ENCODE measurements around the gene NDUFS7.
A peak's percentile ranks its signal among the peaks of the same experiment; 100 is the strongest.
"Not testable (repeated sequence)": the region's sequence is repeated elsewhere in the genome, so short reads cannot be mapped to it uniquely, and the experiment has no call there.

Gene NDUFS7

GRCh38 chr19:1433119-1434039, 49.7 kb downstream of the NDUFS7 start:
- DNase-seq (no peak), ATAC-seq (no peak)
- H3K4me1 Mint-ChIP-seq, result peaks cover 9% of the 10 kb centered on the region
- H3K4me3 Mint-ChIP-seq, result no peak overlapping the region
- no peaks in the 10 kb centered on the region for H3K9me3 Mint-ChIP-seq
- H3K27ac Mint-ChIP-seq, result no peak overlapping the region
- peaks cover 8% of the 10 kb centered on the region for H3K36me3 Mint-ChIP-seq (ENCODE audit: low read depth)
- no peaks in the 10 kb centered on the region for H3K27me3 Mint-ChIP-seq

GRCh38 chr19:1434040-1434366, 50.3 kb downstream of the NDUFS7 start:
- peaks cover 9% of the 10 kb centered on the region for H3K36me3 Mint-ChIP-seq (ENCODE audit: low read depth)
- no peak overlapping the region for H3K4me3 Mint-ChIP-seq
- H3K4me1 Mint-ChIP-seq, result peaks cover 10% of the 10 kb centered on the region
- no peak overlapping the region for H3K27ac Mint-ChIP-seq
- no peaks in the 10 kb centered on the region for H3K9me3 Mint-ChIP-seq
- DNase-seq, result no peak
- H3K27me3 Mint-ChIP-seq, result no peaks in the 10 kb centered on the region
- no peak for ATAC-seq

DNA sequence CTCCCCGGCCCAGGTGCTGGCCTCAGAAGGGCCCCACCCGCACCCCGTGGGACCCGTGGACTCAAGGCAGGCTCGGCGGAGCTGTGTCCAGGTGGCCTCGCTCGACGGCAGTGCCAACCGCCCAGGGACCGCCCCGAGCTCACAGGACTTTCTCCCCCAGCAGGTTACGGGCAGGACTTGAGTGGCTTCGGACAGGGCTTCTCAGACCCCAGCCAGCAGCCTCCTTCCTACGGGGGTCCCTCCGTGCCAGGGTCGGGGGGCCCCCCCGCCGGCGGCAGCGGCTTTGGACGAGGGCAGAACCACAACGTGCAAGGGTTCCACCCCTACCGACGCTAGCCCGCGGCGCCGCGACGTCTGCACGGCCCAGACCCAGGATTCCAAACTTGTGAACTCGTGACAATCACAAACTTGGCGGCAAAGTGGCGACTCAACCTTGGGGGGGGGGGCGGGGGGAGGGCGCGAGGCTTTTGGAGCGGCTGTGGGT, 50.9 kb downstream of the NDUFS7 start:
- peaks cover 16% of the 10 kb centered on the region for H3K4me1 Mint-ChIP-seq
- H3K9me3 Mint-ChIP-seq, result no peaks in the 10 kb centered on the region
- no peak for ATAC-seq
- H3K36me3 Mint-ChIP-seq (ENCODE audit: low read depth), result peaks cover 15% of the 10 kb centered on the region
- no peak for DNase-seq
- H3K4me3 Mint-ChIP-seq, result no peak overlapping the region
- no peaks in the 10 kb centered on the region for H3K27me3 Mint-ChIP-seq
- no peak overlapping the region for H3K27ac Mint-ChIP-seq

- H3K4me3 Mint-ChIP-seq, result no peak overlapping the region
- DNase-seq (no peak), ATAC-seq (no peak)
- no peaks in the 10 kb centered on the region for H3K27me3 Mint-ChIP-seq
- no peaks in the 10 kb centered on the region for H3K9me3 Mint-ChIP-seq
- no peak overlapping the region for H3K27ac Mint-ChIP-seq
- peaks cover 25% of the 10 kb centered on the region for H3K4me1 Mint-ChIP-seq
- H3K36me3 Mint-ChIP-seq (ENCODE audit: low read depth), result peaks cover 24% of the 10 kb centered on the region
Observed at GRCh38 chr19:1435378-1435989, 51.8 kb downstream of the NDUFS7 start.

GRCh38 chr19:1437609-1438008, 53.9 kb downstream of the NDUFS7 start:
- peak overlapping the region; percentile 94 for H3K4me3 Mint-ChIP-seq
- H3K4me1 Mint-ChIP-seq, result peaks cover 41% of the 10 kb centered on the region
- peak overlapping the region; percentile 99 for H3K27ac Mint-ChIP-seq
- no peaks in the 10 kb centered on the region for H3K9me3 Mint-ChIP-seq
- peaks cover 42% of the 10 kb centered on the region for H3K36me3 Mint-ChIP-seq (ENCODE audit: low read depth)
- DNase-seq, result no peak
- no peak for ATAC-seq
- H3K27me3 Mint-ChIP-seq, result no peaks in the 10 kb centered on the region

GRCh38 chr19:1438035-1438932, 54.6 kb downstream of the NDUFS7 start, which contains the start of gene RPS15:
TSS of gene RPS15 (plus strand) at chr19:1438396. CDS start at chr19:1438426, 30 bp downstream.
- H3K4me1 Mint-ChIP-seq, result peaks cover 41% of the 10 kb centered on the region
- H3K9me3 Mint-ChIP-seq, result no peaks in the 10 kb centered on the region
- DNase-seq, result peak; percentile 98
- H3K36me3 Mint-ChIP-seq (ENCODE audit: low read depth), result peaks cover 44% of the 10 kb centered on the region
- H3K4me3 Mint-ChIP-seq, result peak within 1 kb of the TSS; percentile 94
- H3K27me3 Mint-ChIP-seq, result no peaks in the 10 kb centered on the region
- H3K27ac Mint-ChIP-seq, result peak within 1 kb of the TSS; percentile 99
- peak; percentile 85 for ATAC-seq

GRCh38 chr19:1438933-1439354, 55.2 kb downstream of the NDUFS7 start:
- DNase-seq (no peak), ATAC-seq (no peak)
- Mint-ChIP-seq H3K27ac (peak overlapping the region; percentile 99), H3K4me3 (peak overlapping the region; percentile 94), H3K36me3 (ENCODE audit: low read depth) (peaks cover 44% of the 10 kb centered on the region), H3K27me3 (no peaks in the 10 kb centered on the region), H3K9me3 (no peaks in the 10 kb centered on the region), H3K4me1 (peaks cover 41% of the 10 kb centered on the region)

GRCh38 chr19:1439525-1440417, 56.1 kb downstream of the NDUFS7 start:
- peaks cover 44% of the 10 kb centered on the region for H3K36me3 Mint-ChIP-seq (ENCODE audit: low read depth)
- not testable (repeated sequence) for H3K9me3 Mint-ChIP-seq, H3K27me3 Mint-ChIP-seq, ATAC-seq, DNase-seq
- peak overlapping the region; percentile 99 for H3K27ac Mint-ChIP-seq
- H3K4me1 Mint-ChIP-seq, result peaks cover 41% of the 10 kb centered on the region
- peak overlapping the region; percentile 94 for H3K4me3 Mint-ChIP-seq

- no peak for DNase-seq
- Mint-ChIP-seq H3K36me3 (ENCODE audit: low read depth) (peaks cover 44% of the 10 kb centered on the region), H3K4me1 (peaks cover 45% of the 10 kb centered on the region), H3K27me3 (no peaks in the 10 kb centered on the region), H3K9me3 (no peaks in the 10 kb centered on the region), H3K27ac (peak overlapping the region; percentile 99), H3K4me3 (peak overlapping the region; percentile 94)
- no peak for ATAC-seq
Observed at GRCh38 chr19:1440418-1440801, 56.7 kb downstream of the NDUFS7 start.

GRCh38 chr19:1441022-1441426, 57.3 kb downstream of the NDUFS7 start:
- Mint-ChIP-seq H3K4me1 (peaks cover 47% of the 10 kb centered on the region), H3K27me3 (no peaks in the 10 kb centered on the region), H3K9me3 (no peaks in the 10 kb centered on the region), H3K4me3 (peak overlapping the region; percentile 94), H3K27ac (peak overlapping the region; percentile 99), H3K36me3 (ENCODE audit: low read depth) (peaks cover 44% of the 10 kb centered on the region)
- DNase-seq (no peak), ATAC-seq (no peak)

DNA sequence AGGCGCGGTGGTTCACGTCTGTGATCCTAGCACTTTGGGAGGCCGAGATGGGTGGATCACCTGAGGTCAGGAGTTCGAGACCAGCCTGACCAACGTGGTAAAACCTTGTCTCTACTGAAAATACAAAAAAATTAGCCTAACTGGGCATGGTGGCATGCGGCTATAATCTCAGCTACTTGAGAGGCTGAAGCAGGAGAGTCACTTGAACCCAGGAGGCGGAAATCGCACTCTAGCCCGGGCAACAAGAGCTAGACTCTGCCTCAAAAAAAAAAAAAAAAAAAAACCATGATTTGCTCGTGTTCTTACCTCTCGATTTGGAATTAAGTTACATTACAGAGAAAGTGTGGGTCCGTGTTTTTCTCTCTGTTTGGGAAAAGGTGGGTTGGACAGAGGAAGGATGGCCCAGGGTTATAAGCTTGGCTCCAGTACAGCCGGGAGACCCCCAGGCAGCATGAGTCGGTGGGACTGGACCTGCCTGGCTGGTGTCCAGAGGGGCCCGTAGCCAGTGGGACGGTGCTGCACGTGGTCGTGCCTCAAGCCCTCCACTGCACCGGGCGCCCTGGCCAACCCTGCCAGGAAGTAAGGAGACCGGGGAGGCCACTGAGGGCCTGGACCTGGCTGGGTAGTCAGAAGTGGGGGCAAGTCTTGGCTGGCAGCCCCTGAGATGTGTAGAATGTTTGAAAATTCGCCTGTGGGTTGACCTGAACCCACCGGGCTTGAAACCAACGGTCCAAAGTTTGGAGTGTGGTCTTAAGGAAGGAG, 58.2 kb downstream of the NDUFS7 start:
- Mint-ChIP-seq H3K4me1 (peaks cover 47% of the 10 kb centered on the region), H3K4me3 (peak overlapping the region; percentile 94), H3K36me3 (ENCODE audit: low read depth) (peaks cover 44% of the 10 kb centered on the region), H3K27ac (peak overlapping the region; percentile 65), H3K9me3 (no peaks in the 10 kb centered on the region), H3K27me3 (peaks cover 3% of the 10 kb centered on the region)
- no peak for DNase-seq
- ATAC-seq, result no peak

All from activated naive CD8-positive, alpha-beta T cell treated with anti-CD3 and anti-CD28 coated beads, Interleukin-2, amount 50 U/mL, for 24 hours (primary cell).